Measurements from ENCODE around the gene PCBP3. TPM values are rescaled to one million over a fixed set of nuclear protein-coding genes. Genes with fewer than 3 reads are reported as not detected.

PCBP3 gene
- total and polyA plus RNA-seq, 2 of the 13 experiments (the other 11 are each of a cell fraction or from before 2014, with no cell fraction given), result not detected

DNA sequence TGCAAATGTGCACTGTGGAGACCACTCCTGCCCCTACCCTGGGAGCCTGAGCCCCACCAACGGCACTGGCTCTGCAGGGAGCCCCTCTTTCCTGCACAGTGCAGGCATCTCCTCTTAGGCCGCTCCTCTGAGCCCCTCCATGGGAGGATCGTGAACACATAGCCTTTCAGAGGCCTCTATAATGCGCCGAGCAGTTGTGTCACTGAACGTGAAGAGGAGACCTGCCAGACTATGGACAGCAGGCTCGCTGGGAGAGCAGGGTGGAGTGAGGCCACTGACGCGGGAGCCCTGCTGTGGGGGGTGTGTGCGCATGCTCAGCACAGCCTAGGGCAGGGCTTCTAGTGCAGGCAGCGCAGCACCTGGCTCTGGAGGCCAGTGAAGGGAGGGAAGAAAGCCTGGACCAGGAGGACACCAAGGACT, 186.7 kb downstream of the PCBP3 start:
- in situ Hi-C loops (cut with HindIII; ENCODE audit: extremely low pct_ligation_motif_present, low pct_unique_long_range_greater_than_20kb) (no loop called here), intact Hi-C loops (cut with micrococcal nuclease; ENCODE audit: unreplicated experiment) (no loop called here)
- CTCF ChIA-PET (ENCODE audit: low intra/inter-chr PET ratio, low total read pairs), result no interaction called here
- BruUV-seq (replicated peaks), result no TSS peak
- Histone ChIP-seq H3K9ac (ENCODE audit: insufficient read depth, low read depth, low read length) (no peak overlapping the region), H3K4me2 (ENCODE audit: low read depth, low read length) (no peak overlapping the region), H2AFZ (ENCODE audit: low read length) (no peak overlapping the region), H3K79me2 (ENCODE audit: insufficient read depth, low read length) (no peaks in the 10 kb centered on the region), H3K36me3 (replicated peaks in 1 of 2; ENCODE audit: control insufficient read depth in 1 of 2, insufficient read depth in 2 of 2, low read length in 2 of 2) (no peaks in the 10 kb centered on the region), H3K27me3 (ENCODE audit: control insufficient read depth in 1 of 2, insufficient read depth in 2 of 2, low read length in 2 of 2) (peaks cover 4 to 54% of the 10 kb centered on the region in 2 experiments), H3K4me3 (replicated peaks in 1 of 3; ENCODE audit: insufficient read depth in 1 of 3, low read depth in 2 of 3, low read length in 3 of 3) (no peak overlapping the region), H3K9me3 (ENCODE audit: low read length) (no peaks in the 10 kb centered on the region), H3K27ac (ENCODE audit: extremely low read length, insufficient read depth, low read length) (no peak overlapping the region), H3K4me1 (ENCODE audit: insufficient read depth, low read length) (no peaks in the 10 kb centered on the region), H4K20me1 (ENCODE audit: insufficient read depth, low read length) (no peaks in the 10 kb centered on the region)
- FAIRE-seq, result no peak
- TF ChIP-seq HBP1 (CRISPR knock-in tag; IDR thresholded peaks at IDR 0.05; ENCODE audit: low read depth) (no peak), ZNF776 (CRISPR knock-in tag; IDR thresholded peaks at IDR 0.05) (no peak)
- TF ChIP-seq, protein P1, sequence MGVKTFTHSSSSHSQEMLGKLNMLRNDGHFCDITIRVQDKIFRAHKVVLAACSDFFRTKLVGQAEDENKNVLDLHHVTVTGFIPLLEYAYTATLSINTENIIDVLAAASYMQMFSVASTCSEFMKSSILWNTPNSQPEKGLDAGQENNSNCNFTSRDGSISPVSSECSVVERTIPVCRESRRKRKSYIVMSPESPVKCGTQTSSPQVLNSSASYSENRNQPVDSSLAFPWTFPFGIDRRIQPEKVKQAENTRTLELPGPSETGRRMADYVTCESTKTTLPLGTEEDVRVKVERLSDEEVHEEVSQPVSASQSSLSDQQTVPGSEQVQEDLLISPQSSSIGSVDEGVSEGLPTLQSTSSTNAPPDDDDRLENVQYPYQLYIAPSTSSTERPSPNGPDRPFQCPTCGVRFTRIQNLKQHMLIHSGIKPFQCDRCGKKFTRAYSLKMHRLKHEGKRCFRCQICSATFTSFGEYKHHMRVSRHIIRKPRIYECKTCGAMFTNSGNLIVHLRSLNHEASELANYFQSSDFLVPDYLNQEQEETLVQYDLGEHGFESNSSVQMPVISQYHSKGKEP (CRISPR knock-in tag; IDR thresholded peaks at IDR 0.05), result no peak
- no peak for ATAC-seq
- WGBS (ENCODE audit: low lambda C conversion rate), result no CpG with 5 or more reads among the region's 11 CpGs
- POLR2A ChIA-PET, result no interaction called here
- no peak for DNase-seq (ENCODE audit: low spot score)

- ChIA-PET POLR2A (no interaction called here), CTCF (ENCODE audit: low intra/inter-chr PET ratio, low total read pairs) (no interaction called here)
- Histone ChIP-seq H3K4me1 (ENCODE audit: insufficient read depth, low read length) (no peaks in the 10 kb centered on the region), H3K27me3 (ENCODE audit: control insufficient read depth in 1 of 2, insufficient read depth in 2 of 2, low read length in 2 of 2) (peaks cover 4 to 50% of the 10 kb centered on the region in 2 experiments), H3K9ac (ENCODE audit: insufficient read depth, low read depth, low read length) (no peak overlapping the region), H4K20me1 (ENCODE audit: insufficient read depth, low read length) (no peaks in the 10 kb centered on the region), H2AFZ (ENCODE audit: low read length) (no peak overlapping the region), H3K79me2 (ENCODE audit: insufficient read depth, low read length) (no peaks in the 10 kb centered on the region), H3K4me2 (ENCODE audit: low read depth, low read length) (no peak overlapping the region), H3K27ac (ENCODE audit: extremely low read length, insufficient read depth, low read length) (no peak overlapping the region), H3K9me3 (ENCODE audit: low read length) (no peaks in the 10 kb centered on the region), H3K36me3 (replicated peaks in 1 of 2; ENCODE audit: control insufficient read depth in 1 of 2, insufficient read depth in 2 of 2, low read length in 2 of 2) (no peaks in the 10 kb centered on the region), H3K4me3 (replicated peaks in 1 of 3; ENCODE audit: insufficient read depth in 1 of 3, low read depth in 2 of 3, low read length in 3 of 3) (no peak overlapping the region)
- FAIRE-seq (no peak), DNase-seq (ENCODE audit: low spot score) (no peak), ATAC-seq (no peak)
- intact Hi-C loops (cut with micrococcal nuclease; ENCODE audit: unreplicated experiment) (no loop called here), in situ Hi-C loops (cut with HindIII; ENCODE audit: extremely low pct_ligation_motif_present, low pct_unique_long_range_greater_than_20kb) (no loop called here)
- 61% methylated on average over 20 of the region's 21 CpGs for WGBS (ENCODE audit: low lambda C conversion rate)
- BruUV-seq (replicated peaks), result no TSS peak
- TF ChIP-seq ZNF318 (CRISPR knock-in tag; IDR thresholded peaks at IDR 0.05), result no peak
Measured at GRCh38 chr21:45830720-45831366, 187.3 kb downstream of the PCBP3 start.

Measured in HepG2 (cell line).